Fibroblast of lung (primary cell): Measurements from ENCODE around the gene LAMA4.

Experiments used
- CTCF ChIP-seq, 2 donors: IDR thresholded peaks in 1 of 2; conservative IDR thresholded peaks in 1 of 2; 1 replicate in 1 of 2; 2 replicates in 1 of 2; pipeline ENCODE4 v1.5.1; 2011 to 2012; ENCODE audit warnings: low read length in 2 of 2, control low read depth in 1 of 2, inconsistent platforms in 1 of 2, low read depth in 1 of 2, mild to moderate bottlenecking in 1 of 2
- EZH2 ChIP-seq: IDR thresholded peaks from 2 replicates; pipeline ENCODE4 v1.5.1; 2012; ENCODE audit warnings: low read length, control low read depth, mild to moderate bottlenecking; ENCODE audit errors: missing control alignments

DNA sequence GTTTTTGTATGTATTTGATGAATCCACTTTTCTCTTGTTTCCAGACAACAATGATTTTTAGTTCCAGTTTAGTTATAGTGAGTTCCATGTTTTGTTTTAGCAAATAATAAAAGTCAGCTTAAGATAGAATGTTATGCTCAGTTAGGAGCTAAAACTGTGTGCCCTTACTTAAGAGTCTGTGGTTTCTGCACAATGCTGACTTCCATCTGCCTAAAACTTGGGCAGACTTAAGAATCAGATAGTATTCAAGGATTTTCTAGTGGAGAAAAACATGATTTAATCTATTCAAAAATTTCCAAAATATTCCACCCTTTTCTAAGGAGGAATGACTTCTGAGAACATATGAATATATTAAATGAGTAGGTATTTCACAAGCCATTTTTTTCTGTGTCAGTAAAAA, 32.8 kb downstream of the LAMA4 start:
- TF ChIP-seq EZH2 (no peak), CTCF (conservative IDR thresholded peaks at IDR 0.05 in 1 of 2, IDR thresholded peaks at IDR 0.05 in 1 of 2; ENCODE audit: low read depth in 1 of 2, low read length in 2 of 2) (no peak)
